Measurements from ENCODE around the gene HCCS.

- TF ChIP-seq CTCF (IDR thresholded peaks at IDR 0.05) (no peak), POLR2A (IDR thresholded peaks at IDR 0.05) (no peak), EP300 (IDR thresholded peaks at IDR 0.05; ENCODE audit: low read depth) (no peak), POLR2AphosphoS5 (IDR thresholded peaks at IDR 0.05) (no peak)
Observed at GRCh38 chrX:11117745-11118144, 6.6 kb downstream of the HCCS start.
